Stomach (tissue), 4 donors: ENCODE measurements around the gene GLI1.

Experiments used
- EP300 ChIP-seq: sonication (generic); formaldehyde crosslinking; IDR thresholded peaks from one replicate; pipeline ENCODE4 v1.6.1; 2017; ENCODE audit warnings: antibody characterized with exemption
- POLR2A ChIP-seq, 4 donors: fragments of 450-650 bp; IDR thresholded peaks; one replicate each; pipeline ENCODE4 v1.6.1; 2016; ENCODE audit warnings: antibody characterized with exemption in 4 of 4, control low read depth in 2 of 4, mild to moderate bottlenecking in 1 of 4, moderate library complexity in 1 of 4
- POLR2AphosphoS5 ChIP-seq, 3 donors: sonication (generic); formaldehyde crosslinking; IDR thresholded peaks; one replicate each; pipeline ENCODE4 v1.6.1; 2016; ENCODE audit warnings: antibody characterized with exemption in 3 of 3
- TF ChIP-seq, protein P1 (sequence below), 7 experiments: fragments of 450-650 bp in 4 of 7; fragments of 200-600 bp in 3 of 7; sonication (generic) in 3 of 7; IDR thresholded peaks; one replicate each; pipeline ENCODE4 v1.5.1; 2016 to 2019; ENCODE audit warnings: antibody characterized with exemption in 7 of 7, control low read depth in 2 of 7, mild to moderate bottlenecking in 1 of 7

DNA sequence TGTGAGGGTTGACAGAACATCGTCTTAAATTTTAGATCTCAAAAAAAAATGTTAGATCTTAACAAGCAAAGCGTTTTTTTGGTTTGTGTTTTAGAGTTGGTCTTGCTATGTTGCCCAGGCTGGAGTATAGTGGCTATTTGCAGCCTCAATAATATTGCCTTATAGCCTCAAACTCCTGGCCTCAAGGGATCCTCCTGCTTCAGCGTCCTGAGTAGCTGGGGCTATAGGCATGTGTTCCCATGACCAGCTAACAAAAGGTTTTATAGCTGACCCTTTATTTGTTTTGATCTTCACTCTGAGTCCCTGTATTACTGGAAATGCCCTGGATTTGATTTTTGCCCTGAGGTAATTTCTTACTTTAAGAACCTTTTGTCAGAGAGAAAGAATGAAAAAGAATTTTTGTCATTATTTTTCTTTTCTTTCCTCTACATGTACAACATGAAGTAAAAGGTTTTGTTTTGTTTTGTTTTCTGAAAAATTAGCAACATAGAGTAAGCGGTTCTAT lies 19.8 kb upstream of the GLI1 start:
- TF ChIP-seq POLR2AphosphoS5 (IDR thresholded peaks at IDR 0.05) (no peak), EP300 (no peak), POLR2A (IDR thresholded peaks at IDR 0.05) (no peak)
- TF ChIP-seq, protein P1, sequence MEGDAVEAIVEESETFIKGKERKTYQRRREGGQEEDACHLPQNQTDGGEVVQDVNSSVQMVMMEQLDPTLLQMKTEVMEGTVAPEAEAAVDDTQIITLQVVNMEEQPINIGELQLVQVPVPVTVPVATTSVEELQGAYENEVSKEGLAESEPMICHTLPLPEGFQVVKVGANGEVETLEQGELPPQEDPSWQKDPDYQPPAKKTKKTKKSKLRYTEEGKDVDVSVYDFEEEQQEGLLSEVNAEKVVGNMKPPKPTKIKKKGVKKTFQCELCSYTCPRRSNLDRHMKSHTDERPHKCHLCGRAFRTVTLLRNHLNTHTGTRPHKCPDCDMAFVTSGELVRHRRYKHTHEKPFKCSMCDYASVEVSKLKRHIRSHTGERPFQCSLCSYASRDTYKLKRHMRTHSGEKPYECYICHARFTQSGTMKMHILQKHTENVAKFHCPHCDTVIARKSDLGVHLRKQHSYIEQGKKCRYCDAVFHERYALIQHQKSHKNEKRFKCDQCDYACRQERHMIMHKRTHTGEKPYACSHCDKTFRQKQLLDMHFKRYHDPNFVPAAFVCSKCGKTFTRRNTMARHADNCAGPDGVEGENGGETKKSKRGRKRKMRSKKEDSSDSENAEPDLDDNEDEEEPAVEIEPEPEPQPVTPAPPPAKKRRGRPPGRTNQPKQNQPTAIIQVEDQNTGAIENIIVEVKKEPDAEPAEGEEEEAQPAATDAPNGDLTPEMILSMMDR (IDR thresholded peaks at IDR 0.05): no peak
